ENCODE results near the gene OBI1. TPM values are rescaled to one million over a fixed set of nuclear protein-coding genes. Genes with fewer than 3 reads are reported as not detected.

OBI1 gene
- total and polyA plus RNA-seq, 10 of the 15 experiments (the other 5 are each of a cell fraction or from before 2014, with no cell fraction given): 15.5 to 34.2 (median 22.0) TPM

DNA sequence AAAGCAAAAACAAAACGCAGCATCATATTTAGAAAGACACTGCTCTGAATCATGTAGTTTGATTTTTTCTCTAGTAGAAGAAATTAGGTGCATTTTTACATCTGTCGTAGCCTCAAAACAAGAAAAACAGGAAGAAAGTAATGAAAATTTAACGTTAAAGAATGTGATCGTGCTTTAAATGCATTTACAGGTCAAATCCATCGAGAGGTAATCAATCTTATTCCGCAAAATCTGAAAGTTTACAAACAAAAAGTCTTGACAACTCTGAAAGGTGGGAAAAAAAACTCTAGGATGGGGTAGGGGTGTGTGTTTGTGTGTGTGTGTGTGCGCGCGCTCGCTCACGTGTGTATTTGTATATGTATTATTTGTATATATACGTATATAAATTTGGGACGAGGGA is 65.8 kb downstream of the OBI1 start:
- ChIA-PET POLR2A (no interaction called here), RAD21 (ENCODE audit: unreplicated experiment) (no interaction called here), CTCF (no interaction called here), SMC1A (ENCODE audit: uncharacterized antibody, unreplicated experiment) (interaction anchor here (0.6 to 1.1 kb wide), 2 partner anchors 376 to 585 kb away, joined by 3 read pairs; no protein-coding TSS in a partner anchor)
- Histone ChIP-seq H3K27me3 (replicated peaks in 1 of 2; ENCODE audit: control insufficient read depth in 2 of 2, insufficient read depth in 2 of 2, low read length in 1 of 2) (peaks cover 12 to 23% of the 10 kb centered on the region in 2 experiments), H3K9ac (ENCODE audit: control insufficient read depth, insufficient read depth, low read length) (no peak overlapping the region), H3K4me2 (ENCODE audit: control insufficient read depth, insufficient read depth) (no peak overlapping the region), H3K9me3 (replicated peaks; ENCODE audit: control insufficient read depth, insufficient read depth, low read length) (no peaks in the 10 kb centered on the region; the same call in 2 of the 3 replicates), H3K27ac (ENCODE audit: control insufficient read depth, insufficient read depth) (no peak overlapping the region), H2AFZ (ENCODE audit: control insufficient read depth, low read depth, low read length) (no peak overlapping the region), H3K4me3 (no peak overlapping the region), H4K20me1 (ENCODE audit: control insufficient read depth, insufficient read depth) (no peaks in the 10 kb centered on the region), H3K4me1 (ENCODE audit: control insufficient read depth, insufficient read depth, low read length) (no peaks in the 10 kb centered on the region; the same call in 1 of the 2 replicates), H3K36me3 (ENCODE audit: control insufficient read depth in 2 of 2, insufficient read depth in 2 of 2, low read length in 1 of 2) (no peaks in the 10 kb centered on the region), H3K79me2 (ENCODE audit: control insufficient read depth, insufficient read depth, low read length) (no peaks in the 10 kb centered on the region)
- BruUV-seq (replicated peaks): no TSS peak
- no peak for TF ChIP-seq SIX5 (IDR thresholded peaks at IDR 0.05; ENCODE audit: low read depth, low read length, severe bottlenecking)
- TF ChIP-seq CHD4 (IDR thresholded peaks at IDR 0.05): no peak
- TF ChIP-seq RCOR1 (conservative IDR thresholded peaks at IDR 0.05; ENCODE audit: low read depth, low read length): no peak
- no peak for TF ChIP-seq RBBP5 (conservative IDR thresholded peaks at IDR 0.05)
- TF ChIP-seq CHD1 (IDR thresholded peaks at IDR 0.05; ENCODE audit: low read depth, low read length): no peak
- TF ChIP-seq PML (IDR thresholded peaks at IDR 0.05; ENCODE audit: low read length): no peak
- no peak for TF ChIP-seq JUNB (IDR thresholded peaks at IDR 0.05)
- TF ChIP-seq FOXK2 (IDR thresholded peaks at IDR 0.05): no peak
- no peak for TF ChIP-seq CREB1 (IDR thresholded peaks at IDR 0.05; ENCODE audit: low read depth)
- TF ChIP-seq ZNF622 (IDR thresholded peaks at IDR 0.05): no peak
- DNase-seq (ENCODE audit: low read depth, low spot score) (no peak), ATAC-seq (no peak), FAIRE-seq (no peak)
- 54% methylated on average over 13 of the region's 13 CpGs for whole genome bisulfite sequencing (ENCODE audit: insufficient coverage, insufficient replicate concordance, low lambda C conversion rate, missing lambda C conversion rate)
- in situ Hi-C loops (cut with MboI) (no loop called here), intact Hi-C loops (cut with micrococcal nuclease; ENCODE audit: unreplicated experiment) (loop anchor here (10.0 kb wide), 1 partner anchor 392 kb away; no protein-coding TSS in a partner anchor)

GRCh38 chr13:78592584-78592983 is 66.4 kb downstream of the OBI1 start:
- ATAC-seq: no peak
- Histone ChIP-seq H3K9ac (ENCODE audit: control insufficient read depth, insufficient read depth, low read length) (no peak overlapping the region), H3K36me3 (ENCODE audit: control insufficient read depth in 2 of 2, insufficient read depth in 2 of 2, low read length in 1 of 2) (no peaks in the 10 kb centered on the region), H3K4me3 (no peak overlapping the region), H3K9me3 (replicated peaks; ENCODE audit: control insufficient read depth, insufficient read depth, low read length) (no peaks in the 10 kb centered on the region; the same call in 2 of the 3 replicates), H3K27ac (ENCODE audit: control insufficient read depth, insufficient read depth) (no peak overlapping the region), H3K4me1 (ENCODE audit: control insufficient read depth, insufficient read depth, low read length) (no peaks in the 10 kb centered on the region; the same call in 1 of the 2 replicates), H2AFZ (ENCODE audit: control insufficient read depth, low read depth, low read length) (no peak overlapping the region), H4K20me1 (ENCODE audit: control insufficient read depth, insufficient read depth) (no peaks in the 10 kb centered on the region), H3K79me2 (ENCODE audit: control insufficient read depth, insufficient read depth, low read length) (no peaks in the 10 kb centered on the region), H3K4me2 (ENCODE audit: control insufficient read depth, insufficient read depth) (no peak overlapping the region), H3K27me3 (replicated peaks in 1 of 2; ENCODE audit: control insufficient read depth in 2 of 2, insufficient read depth in 2 of 2, low read length in 1 of 2) (peaks cover 12 to 23% of the 10 kb centered on the region in 2 experiments)
- ChIA-PET POLR2A (no interaction called here), CTCF (no interaction called here), RAD21 (ENCODE audit: unreplicated experiment) (no interaction called here), SMC1A (ENCODE audit: uncharacterized antibody, unreplicated experiment) (interaction anchor here (1.1 kb wide), 1 partner anchor 586 kb away, joined by 3 read pairs; no protein-coding TSS in a partner anchor)
- in situ Hi-C loops (cut with MboI) (no loop called here), intact Hi-C loops (cut with micrococcal nuclease; ENCODE audit: unreplicated experiment) (loop anchor here (10.0 kb wide), 1 partner anchor 392 kb away; no protein-coding TSS in a partner anchor)
- no peak for DNase-seq (ENCODE audit: low read depth, low spot score)
- TF ChIP-seq PAX8 (IDR thresholded peaks at IDR 0.05): no peak
- TF ChIP-seq TCF12 (IDR thresholded peaks at IDR 0.05; ENCODE audit: low read depth, low read length): no peak
- TF ChIP-seq SREBF2 (IDR thresholded peaks at IDR 0.05; ENCODE audit: low read length): no peak
- TF ChIP-seq EGR1 (IDR thresholded peaks at IDR 0.05; ENCODE audit: borderline replicate concordance in 1 of 2, low read depth in 2 of 2, low read length in 2 of 2): no peak
- 8% methylated on average over 6 of the region's 6 CpGs for WGBS (ENCODE audit: insufficient coverage, insufficient replicate concordance, low lambda C conversion rate, missing lambda C conversion rate)
- FAIRE-seq: no peak
- BruUV-seq (replicated peaks): no TSS peak
